Measurements from ENCODE around the gene LRRC8D.

The LRRC8D gene

GRCh38 chr1:89807983-89808382 is 12.8 kb upstream of the LRRC8D start:
- DNase-seq: no peak

DNA sequence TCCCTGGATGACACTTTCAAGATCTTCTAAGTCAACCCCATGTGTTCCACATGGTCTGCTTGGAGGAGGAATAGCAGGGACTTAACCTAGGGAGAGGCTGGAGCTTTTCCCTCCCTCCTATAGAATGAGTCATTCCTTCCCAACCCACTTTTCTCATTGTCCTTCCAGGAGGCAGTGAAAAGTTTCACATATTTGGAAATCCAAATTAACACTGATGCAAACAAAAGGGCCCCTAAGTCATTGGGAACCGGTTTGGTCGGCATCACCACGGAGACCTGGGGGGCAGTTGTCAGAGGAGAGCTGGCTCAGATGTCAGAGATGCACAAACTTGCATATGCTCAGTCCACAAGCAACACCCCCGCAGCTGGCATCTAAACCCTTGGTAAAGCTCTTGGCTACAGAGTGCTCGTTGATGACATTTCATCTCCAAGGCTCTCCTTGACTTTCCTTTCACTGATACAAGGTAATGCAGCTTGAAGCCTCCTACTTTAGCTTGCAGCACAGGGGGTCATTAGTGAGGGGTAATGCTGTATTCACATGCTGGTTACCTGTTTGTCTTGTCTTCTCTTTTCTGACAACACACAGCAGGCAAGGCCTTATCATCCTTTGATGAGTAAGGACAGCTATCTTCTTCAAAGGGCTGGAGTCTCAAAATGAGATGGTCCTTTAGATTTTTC is 12.3 kb upstream of the LRRC8D start:
- no peak for DNase-seq

GRCh38 chr1:89809556-89809955 is 11.3 kb upstream of the LRRC8D start:
- DNase-seq: no peak

GRCh38 chr1:89810302-89810701 is 10.5 kb upstream of the LRRC8D start:
- no peak for DNase-seq

GRCh38 chr1:89810880-89811279 is 10.0 kb upstream of the LRRC8D start:
- DNase-seq: no peak

GRCh38 chr1:89812992-89813391 is 7.8 kb upstream of the LRRC8D start:
- DNase-seq: no peak

- no peak for DNase-seq
These were observed 5.8 kb upstream of the LRRC8D start for GRCh38 chr1:89815040-89815439.

- peak; percentile 31 for DNase-seq
These were observed 5.2 kb upstream of the LRRC8D start for GRCh38 chr1:89815611-89816010.

DNA sequence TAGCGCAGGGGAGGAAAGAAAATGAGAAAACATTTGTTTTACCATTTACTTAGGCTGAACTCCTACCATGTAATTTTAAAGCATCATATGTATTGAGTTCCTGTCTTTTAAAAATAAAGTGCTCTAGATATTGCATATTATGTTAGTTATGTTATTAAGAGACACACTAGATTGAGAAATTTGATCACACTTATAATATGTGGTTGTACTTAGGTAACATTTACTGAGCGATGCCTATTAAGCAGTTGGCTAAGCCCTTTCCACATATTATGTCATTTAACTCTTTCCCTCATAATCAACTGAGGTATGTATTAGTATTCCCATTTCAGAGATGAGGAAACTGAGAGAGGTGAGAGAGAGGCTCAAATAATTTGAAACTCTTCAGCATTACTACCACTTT is 4.5 kb upstream of the LRRC8D start:
- no peak for DNase-seq

- DNase-seq: peak; percentile 93
These were observed 683 bp downstream of the LRRC8D start for GRCh38 chr1:89821322-89822108.

- no peak for DNase-seq
These were observed 1.5 kb downstream of the LRRC8D start for GRCh38 chr1:89822109-89822962.

- peak; percentile 29 for DNase-seq
These were observed 2.3 kb downstream of the LRRC8D start for GRCh38 chr1:89822999-89823628.

GRCh38 chr1:89823679-89824292 is 3.0 kb downstream of the LRRC8D start:
- DNase-seq: no peak

GRCh38 chr1:89826594-89826993 is 5.8 kb downstream of the LRRC8D start:
- DNase-seq: no peak

DNA sequence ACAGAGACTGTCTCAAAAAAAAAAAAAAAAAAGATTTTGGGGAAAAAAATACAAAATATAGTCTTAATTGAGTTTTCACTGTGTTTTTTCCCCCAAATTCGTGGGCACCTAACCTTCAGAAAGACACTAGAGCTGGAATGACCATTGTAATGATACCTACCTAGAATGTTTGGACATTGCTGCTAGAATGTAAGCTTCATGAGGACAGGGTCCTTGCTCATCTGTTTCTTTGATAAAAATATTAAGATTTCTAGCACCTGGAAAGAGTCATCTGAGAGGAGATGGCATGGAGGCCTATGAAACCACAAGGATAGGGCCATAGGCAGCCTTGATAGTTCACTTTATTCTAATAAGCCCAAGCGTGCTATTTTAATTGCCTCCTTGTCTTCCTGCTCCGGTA is 6.5 kb downstream of the LRRC8D start:
- DNase-seq: no peak

DNA sequence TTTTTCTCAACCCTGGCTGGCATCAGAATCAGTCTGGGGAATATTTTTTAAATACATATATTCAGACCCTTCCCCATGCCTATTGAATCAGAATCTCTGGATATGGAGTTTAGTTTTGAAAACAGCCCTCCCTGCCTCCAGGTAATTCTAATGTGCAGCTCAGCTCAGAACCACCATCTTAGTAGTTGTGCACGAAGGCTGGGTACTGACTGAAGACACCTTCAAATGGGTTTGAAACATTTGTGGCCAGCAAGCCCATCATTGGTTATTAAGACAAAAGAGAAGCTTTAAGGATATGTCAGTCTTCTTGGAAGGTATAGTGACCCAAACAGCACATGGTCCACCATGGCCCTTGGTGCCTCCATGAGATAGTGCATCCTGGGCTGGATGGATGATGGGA is 7.1 kb downstream of the LRRC8D start:
- DNase-seq: no peak

GRCh38 chr1:89829186-89829585 is 8.4 kb downstream of the LRRC8D start:
- DNase-seq: no peak

DNA sequence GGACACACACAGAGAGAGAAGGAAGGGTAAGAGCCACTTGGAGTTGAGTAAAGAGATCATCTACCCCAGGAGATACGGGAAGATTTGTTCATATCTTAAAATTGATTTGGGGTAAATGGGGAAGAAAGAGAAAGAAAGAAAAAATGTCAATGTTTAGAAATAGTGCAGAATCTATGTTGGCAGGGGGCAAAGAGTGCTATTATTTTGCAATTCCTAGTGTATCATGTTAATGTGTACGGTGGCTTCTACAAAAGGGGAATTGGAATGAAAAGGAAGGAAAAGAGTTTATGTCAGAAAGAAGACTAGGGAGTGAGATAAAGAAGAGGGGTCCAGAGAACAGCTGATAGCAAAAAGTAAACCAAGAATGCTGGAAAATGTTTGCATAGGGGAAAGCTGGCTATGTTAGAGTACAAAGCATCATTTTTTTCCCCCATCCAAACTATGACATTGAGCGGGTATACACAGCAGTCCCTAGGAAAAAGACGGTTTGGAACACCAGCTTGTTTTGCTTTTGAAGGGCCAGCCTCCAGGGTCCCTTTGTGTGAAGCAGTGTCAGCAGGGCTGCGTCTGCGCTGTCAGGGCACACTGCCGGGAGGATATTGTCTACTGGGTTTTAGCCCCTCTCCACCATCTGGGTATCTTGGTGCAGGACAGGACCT is 10.8 kb downstream of the LRRC8D start:
- DNase-seq: no peak

DNA sequence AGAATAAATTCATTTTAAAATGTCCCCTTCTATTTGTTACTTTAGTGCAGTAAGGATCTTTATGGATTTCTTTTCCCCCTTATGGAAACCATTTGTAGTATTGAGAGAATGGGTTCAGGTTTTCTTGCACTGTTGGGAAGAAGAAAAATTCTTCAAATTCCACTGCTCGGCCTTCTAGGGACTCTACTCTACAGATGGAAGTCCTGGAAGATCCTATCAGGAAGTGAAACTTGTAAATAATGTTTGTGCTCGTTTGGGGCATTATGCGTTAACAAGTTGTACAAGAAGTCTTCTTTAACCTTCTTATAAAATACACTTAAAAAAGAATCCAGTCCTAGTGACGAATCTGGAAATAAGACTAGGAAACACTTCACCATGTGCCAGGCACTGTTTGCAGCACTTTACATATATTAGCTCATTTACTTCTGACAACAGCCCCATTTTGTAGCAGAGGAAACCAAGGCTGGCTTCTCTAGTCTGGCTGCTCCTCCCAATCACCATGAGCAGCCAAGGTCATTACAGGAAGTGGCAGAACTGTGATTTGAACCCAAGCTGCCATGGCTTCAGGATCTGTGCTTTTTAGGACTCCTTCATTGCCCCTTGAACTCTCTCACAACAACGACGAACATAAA is 11.8 kb downstream of the LRRC8D start:
- no peak for DNase-seq

DNA sequence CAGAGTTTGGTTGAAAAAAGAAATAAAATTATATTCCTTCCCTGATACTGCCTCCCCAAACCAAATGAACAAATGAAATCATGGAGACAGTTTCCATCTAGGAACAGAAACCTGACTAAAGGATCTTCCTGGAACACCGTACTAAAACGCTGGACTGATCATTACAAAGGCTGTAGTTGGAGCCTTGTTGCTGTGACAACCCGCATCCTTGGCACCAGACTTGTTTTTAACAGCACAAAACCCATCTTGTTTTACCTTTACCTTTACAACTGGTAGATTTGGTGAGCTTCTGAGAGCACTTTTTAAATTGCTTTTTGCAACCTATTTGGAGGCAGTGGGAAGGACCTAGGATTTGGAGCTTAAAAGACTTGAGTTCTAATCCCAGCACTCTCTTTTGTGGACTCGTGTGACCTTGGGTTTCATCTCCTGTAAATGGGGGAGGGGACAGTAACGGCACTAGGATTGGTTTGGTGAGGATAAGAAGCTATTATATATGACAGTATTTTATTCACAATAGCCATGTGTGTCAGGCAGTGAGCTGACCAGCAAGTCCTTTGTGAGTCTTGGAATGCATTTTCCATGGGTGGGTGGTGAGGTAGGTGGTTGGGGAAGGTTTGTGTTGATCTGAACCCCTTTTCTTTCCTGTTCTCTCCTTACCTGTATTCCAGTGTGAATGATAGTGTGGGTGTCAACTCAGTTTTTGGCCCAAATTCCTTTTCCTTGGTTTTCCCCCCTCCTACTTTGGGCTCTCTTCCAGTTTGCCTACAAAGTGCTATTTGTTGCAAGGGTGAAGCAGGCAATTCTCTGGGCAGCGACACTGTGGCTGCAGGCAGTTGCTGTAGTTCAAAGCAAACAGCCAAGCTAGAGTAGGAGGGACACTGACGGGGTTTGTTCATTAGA is 12.6 kb downstream of the LRRC8D start:
- no peak for DNase-seq
